Gastrocnemius medialis (tissue), 4 donors: ENCODE results near the gene PAX2.

Experiments
- CTCF ChIP-seq, 5 experiments: fragments of 450-650 bp in 3 of 5; fragments of 200-600 bp in 2 of 5; sonication (generic) in 2 of 5; IDR thresholded peaks in 4 of 5; conservative IDR thresholded peaks in 1 of 5; 1 replicate in 4 of 5; 2 replicates in 1 of 5; pipeline ENCODE4 v1.5.1; 2016 to 2019; ENCODE audit warnings: antibody characterized with exemption in 5 of 5, mild to moderate bottlenecking in 3 of 5, moderate library complexity in 3 of 5
- POLR2A ChIP-seq, 2 donors: fragments of 450-650 bp; IDR thresholded peaks; one replicate each; pipeline ENCODE4 v1.6.1; 2017; ENCODE audit warnings: antibody characterized with exemption in 2 of 2, mild to moderate bottlenecking in 2 of 2, moderate library complexity in 2 of 2

GRCh38 chr10:100767422-100767775 is 22.0 kb downstream of the PAX2 start:
- no peak for TF ChIP-seq CTCF (IDR thresholded peaks at IDR 0.05 in 4 of 5, conservative IDR thresholded peaks at IDR 0.05 in 1 of 5)
- TF ChIP-seq POLR2A (IDR thresholded peaks at IDR 0.05): no peak
